Left renal cortex interstitium (tissue), 4 donors: ENCODE data around the gene UNC45A. TPM values are rescaled to one million over a fixed set of nuclear protein-coding genes. Genes with fewer than 3 reads are reported as not detected.

Source experiments
- DNase-seq, 4 donors: peaks; one replicate each; pipeline ENCODE4 v3.0.0-alpha.2; 2013; ENCODE audit warnings: low read depth in 4 of 4, low spot score in 2 of 4, missing footprints in 1 of 4
- polyA plus RNA-seq, 4 donors: library from polyadenylated mRNA; unstranded; fragments of 120-200 nt; gene quantifications; one replicate each; pipeline ENCODE4 v1.2.1, GENCODE V29; 2013; ENCODE audit not compliant: insufficient read length in 4 of 4

The UNC45A gene
- polyA plus RNA-seq, 4 donors = 66.6 to 72.1 (median 69.0) TPM

- DNase-seq = no peak
These were observed 59.0 kb downstream of the UNC45A start for GRCh38 chr15:90994059-90994416.

GRCh38 chr15:90994417-90995311, 59.6 kb downstream of the UNC45A start, which contains the start of gene PRC1:
Gene PRC1, minus strand, starts transcription at chr15:90994535. Its CDS starts 118 bp downstream, at chr15:90994417.
- peak; percentile 82 to 95 (median 90) for DNase-seq

GRCh38 chr15:90998737-90999136, 63.7 kb downstream of the UNC45A start:
- no peak for DNase-seq

GRCh38 chr15:91001209-91001608, 66.1 kb downstream of the UNC45A start:
- DNase-seq = no peak

Other genes starting within 250 kb of the UNC45A start
- 10 to 100 TPM; 10.5 to 14.0 (median 12.2) TPM for gene BLM, start 217.9 kb upstream of the UNC45A start, polyA plus RNA-seq
- gene FURIN, start 66.7 kb upstream of the UNC45A start, polyA plus RNA-seq = 10 to 100 TPM; 44.0 to 58.8 (median 51.6) TPM
- gene FES, start 50.8 kb upstream of the UNC45A start, polyA plus RNA-seq = 10 to 100 TPM; 12.7 to 20.6 (median 16.1) TPM
- gene MAN2A2, start 32.0 kb upstream of the UNC45A start, polyA plus RNA-seq = 10 to 100 TPM; 35.7 to 67.2 (median 50.2) TPM
- gene HDDC3, start 2.7 kb upstream of the UNC45A start, polyA plus RNA-seq = 10 to 100 TPM; 15.5 to 21.3 (median 16.6) TPM
- 10 to 100 TPM; 14.4 to 21.3 (median 17.7) TPM for gene RCCD1, start 19.6 kb downstream of the UNC45A start, polyA plus RNA-seq
- 10 to 100 TPM; 72.3 to 84.4 (median 75.4) TPM for gene PRC1, start 59.2 kb downstream of the UNC45A start, polyA plus RNA-seq
- 10 to 100 TPM; 19.9 to 22.5 (median 21.0) TPM for gene VPS33B, start 87.3 kb downstream of the UNC45A start, polyA plus RNA-seq
- gene SV2B, start 165.0 kb downstream of the UNC45A start, polyA plus RNA-seq = under 1 TPM; 0.69 to 0.99 (median 0.78) TPM